ENCODE measurements around the gene GPR52. TPM values are rescaled to one million over a fixed set of nuclear protein-coding genes. Genes with fewer than 3 reads are reported as not detected.

GPR52 gene
- total and polyA plus RNA-seq, 8 donors, result 0.15 to 2.7 (median 2.1) TPM; not detected in 5

- Histone ChIP-seq H3K36me3 (no peaks in the 10 kb centered on the region), H3K9me3 (no peaks in the 10 kb centered on the region)
Observed at GRCh38 chr1:174469687-174470086, 21.9 kb downstream of the GPR52 start.

GRCh38 chr1:174479281-174479680, 31.5 kb downstream of the GPR52 start:
- Histone ChIP-seq H3K4me3 (no peak overlapping the region), H3K27me3 (no peaks in the 10 kb centered on the region), H3K27ac (no peak overlapping the region), H3K9me3 (no peaks in the 10 kb centered on the region), H3K36me3 (no peaks in the 10 kb centered on the region), H3K4me1 (no peaks in the 10 kb centered on the region)
- TF ChIP-seq CTCF (IDR thresholded peaks at IDR 0.05), result no peak
- no peak for ATAC-seq
- DNase-seq, result no peak
- intact Hi-C loops (cut with DNase I), result no loop called here

More at GRCh38 chr1:174469687-174470086, 21.9 kb downstream of the GPR52 start:
- Histone ChIP-seq H3K27me3 (no peaks in the 10 kb centered on the region), H3K4me3 (no peak overlapping the region), H3K27ac (no peak overlapping the region), H3K4me1 (no peaks in the 10 kb centered on the region)
- no peak for TF ChIP-seq CTCF (IDR thresholded peaks at IDR 0.05)
- DNase-seq, result no peak
- no peak for ATAC-seq
- intact Hi-C loops (cut with DNase I), result no loop called here

- DNase-seq, result no peak
- Histone ChIP-seq H3K27me3 (no peaks in the 10 kb centered on the region), H3K9me3 (no peaks in the 10 kb centered on the region), H3K27ac (no peak overlapping the region), H3K36me3 (no peaks in the 10 kb centered on the region), H3K4me1 (no peaks in the 10 kb centered on the region), H3K4me3 (no peak overlapping the region)
- TF ChIP-seq CTCF (IDR thresholded peaks at IDR 0.05), result no peak
- intact Hi-C loops (cut with DNase I), result no loop called here
- ATAC-seq, result no peak
Observed at GRCh38 chr1:174480324-174480723, 32.6 kb downstream of the GPR52 start.

GRCh38 chr1:174491606-174492005, 43.8 kb downstream of the GPR52 start:
- DNase-seq (no peak), ATAC-seq (no peak)
- Histone ChIP-seq H3K27ac (no peak overlapping the region), H3K4me1 (no peaks in the 10 kb centered on the region), H3K36me3 (no peaks in the 10 kb centered on the region), H3K4me3 (no peak overlapping the region), H3K9me3 (no peaks in the 10 kb centered on the region), H3K27me3 (no peaks in the 10 kb centered on the region)
- intact Hi-C loops (cut with DNase I), result no loop called here
- TF ChIP-seq CTCF (IDR thresholded peaks at IDR 0.05), result no peak

GRCh38 chr1:174497478-174497877, 49.7 kb downstream of the GPR52 start:
- no peak for TF ChIP-seq CTCF (IDR thresholded peaks at IDR 0.05)
- DNase-seq (no peak), ATAC-seq (no peak)
- Histone ChIP-seq H3K9me3 (no peaks in the 10 kb centered on the region), H3K4me3 (no peak overlapping the region), H3K36me3 (no peaks in the 10 kb centered on the region), H3K27me3 (no peaks in the 10 kb centered on the region), H3K27ac (no peak overlapping the region), H3K4me1 (no peaks in the 10 kb centered on the region)
- intact Hi-C loops (cut with DNase I), result no loop called here

All from left lung (tissue), 10 donors.